ENCODE results near the gene AXDND1.

DNA sequence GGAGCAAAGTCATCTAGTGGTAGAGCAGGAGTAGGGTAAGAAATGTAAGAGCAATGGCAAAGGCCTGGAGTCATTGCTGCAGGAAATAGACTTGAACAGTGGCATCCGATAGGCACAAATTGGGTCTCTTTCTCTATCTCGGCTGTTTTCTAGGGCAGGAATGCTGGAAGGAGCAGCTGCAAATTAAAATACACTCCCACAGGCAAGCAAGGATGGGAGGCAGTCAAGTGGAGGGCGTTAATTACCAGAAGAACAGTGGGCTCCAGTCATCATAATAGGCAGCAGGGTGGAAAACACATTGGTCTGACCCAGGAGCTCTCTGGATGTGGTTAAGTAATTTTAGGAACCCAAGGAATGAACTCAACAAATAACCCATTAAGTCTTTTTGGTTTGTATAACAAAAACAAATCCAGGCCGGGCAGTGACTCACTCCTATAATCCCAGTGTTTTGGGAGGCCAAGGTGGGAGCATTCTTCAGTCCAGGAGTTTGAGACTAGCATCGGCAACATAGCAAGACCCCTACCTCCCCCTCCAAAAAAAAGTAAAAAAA is 218.1 kb downstream of the AXDND1 start:
- no peak for TF ChIP-seq POLR2A (IDR thresholded peaks at IDR 0.05)
- TF ChIP-seq, protein P1, sequence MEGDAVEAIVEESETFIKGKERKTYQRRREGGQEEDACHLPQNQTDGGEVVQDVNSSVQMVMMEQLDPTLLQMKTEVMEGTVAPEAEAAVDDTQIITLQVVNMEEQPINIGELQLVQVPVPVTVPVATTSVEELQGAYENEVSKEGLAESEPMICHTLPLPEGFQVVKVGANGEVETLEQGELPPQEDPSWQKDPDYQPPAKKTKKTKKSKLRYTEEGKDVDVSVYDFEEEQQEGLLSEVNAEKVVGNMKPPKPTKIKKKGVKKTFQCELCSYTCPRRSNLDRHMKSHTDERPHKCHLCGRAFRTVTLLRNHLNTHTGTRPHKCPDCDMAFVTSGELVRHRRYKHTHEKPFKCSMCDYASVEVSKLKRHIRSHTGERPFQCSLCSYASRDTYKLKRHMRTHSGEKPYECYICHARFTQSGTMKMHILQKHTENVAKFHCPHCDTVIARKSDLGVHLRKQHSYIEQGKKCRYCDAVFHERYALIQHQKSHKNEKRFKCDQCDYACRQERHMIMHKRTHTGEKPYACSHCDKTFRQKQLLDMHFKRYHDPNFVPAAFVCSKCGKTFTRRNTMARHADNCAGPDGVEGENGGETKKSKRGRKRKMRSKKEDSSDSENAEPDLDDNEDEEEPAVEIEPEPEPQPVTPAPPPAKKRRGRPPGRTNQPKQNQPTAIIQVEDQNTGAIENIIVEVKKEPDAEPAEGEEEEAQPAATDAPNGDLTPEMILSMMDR (IDR thresholded peaks at IDR 0.05) = no peak
